HFFc6 (cell line): ENCODE data around the gene ALG12. TPM values are rescaled to one million over a fixed set of nuclear protein-coding genes. Genes with fewer than 3 reads are reported as not detected.

Experiments used
- DNase-seq: peaks from one replicate; pipeline ENCODE4 v3.0.0-alpha.2; 2018
- H3K27ac Mint-ChIP-seq: 2 replicates; pipeline ENCODE4 v1.8.0; 2020; ENCODE audit warnings: mild to moderate bottlenecking, mixed read lengths
- H3K27me3 Mint-ChIP-seq: 2 replicates; pipeline ENCODE4 v1.8.0; 2021; ENCODE audit warnings: mild to moderate bottlenecking, moderate library complexity, mixed read lengths; ENCODE audit not compliant: insufficient read depth
- H3K36me3 Mint-ChIP-seq: 2 replicates; pipeline ENCODE4 v1.8.0; 2021; ENCODE audit warnings: low read depth, mixed read lengths
- H3K4me1 Mint-ChIP-seq: 2 replicates; pipeline ENCODE4 v1.8.0; 2020; ENCODE audit warnings: low read depth, mixed read lengths
- H3K4me3 Mint-ChIP-seq: 2 replicates; pipeline ENCODE4 v1.8.0; 2020; ENCODE audit warnings: mild to moderate bottlenecking, moderate library complexity, mixed read lengths
- H3K9me3 Mint-ChIP-seq: 2 replicates; pipeline ENCODE4 v1.8.0; 2020; ENCODE audit warnings: mild to moderate bottlenecking, mixed read lengths
- CTCF ChIP-seq: fragments of 200-600 bp; sonication (generic); IDR thresholded peaks from 2 replicates; pipeline ENCODE4 v1.5.0; 2021; ENCODE audit warnings: antibody characterized with exemption, mild to moderate bottlenecking
- total RNA-seq, 6 experiments: library from RNA; stranded (reverse); fragmentation: NEBNext Ultra II Directional; extraction: Animal tissue kit (Norgen Biotek cat#: 25700); gene quantifications; 2 replicates in 1 of 6; 3 replicates in 5 of 6; pipeline ENCODE4 v1.2.3, GENCODE V29; 2021

Gene ALG12
- total RNA-seq, 6 experiments from 2014 or later = 17.2 to 25.1 (median 20.2) TPM

GRCh38 chr22:49910229-49911155, 7.7 kb downstream of the ALG12 start:
- H3K27me3 Mint-ChIP-seq = peaks cover 2% of the 10 kb centered on the region; the same call in 1 of the 2 replicates
- H3K36me3 Mint-ChIP-seq = peaks cover 11% of the 10 kb centered on the region
- no peak overlapping the region for H3K4me3 Mint-ChIP-seq

GRCh38 chr22:49909476-49910205, 8.6 kb downstream of the ALG12 start:
- Mint-ChIP-seq H3K4me1 (no peaks in the 10 kb centered on the region), H3K4me3 (no peak overlapping the region), H3K27me3 (peaks cover 6% of the 10 kb centered on the region; the same call in 1 of the 2 replicates), H3K27ac (no peak overlapping the region), H3K36me3 (peaks cover 11% of the 10 kb centered on the region), H3K9me3 (no peaks in the 10 kb centered on the region)
- no peak for DNase-seq
- TF ChIP-seq CTCF = no peak

More at GRCh38 chr22:49910229-49911155, 7.7 kb downstream of the ALG12 start:
- TF ChIP-seq CTCF = no peak
- no peak for DNase-seq
- Mint-ChIP-seq H3K4me1 (no peaks in the 10 kb centered on the region), H3K27ac (no peak overlapping the region), H3K9me3 (no peaks in the 10 kb centered on the region)

GRCh38 chr22:49907807-49908206, 10.4 kb downstream of the ALG12 start:
- no peak for TF ChIP-seq CTCF
- H3K36me3 Mint-ChIP-seq = peaks cover 11% of the 10 kb centered on the region
- H3K27ac Mint-ChIP-seq = no peak overlapping the region
- peaks cover 6% of the 10 kb centered on the region; the same call in 1 of the 2 replicates for H3K27me3 Mint-ChIP-seq
- no peaks in the 10 kb centered on the region for H3K4me1 Mint-ChIP-seq
- no peak overlapping the region for H3K4me3 Mint-ChIP-seq
- DNase-seq = no peak
- H3K9me3 Mint-ChIP-seq = no peaks in the 10 kb centered on the region

GRCh38 chr22:49906799-49907290, 11.4 kb downstream of the ALG12 start:
- no peaks in the 10 kb centered on the region for H3K9me3 Mint-ChIP-seq
- H3K4me3 Mint-ChIP-seq = no peak overlapping the region
- TF ChIP-seq CTCF = no peak
- H3K4me1 Mint-ChIP-seq = no peaks in the 10 kb centered on the region
- no peak for DNase-seq
- peaks cover 6% of the 10 kb centered on the region; the same call in 1 of the 2 replicates for H3K27me3 Mint-ChIP-seq
- H3K36me3 Mint-ChIP-seq = peaks cover 9% of the 10 kb centered on the region
- H3K27ac Mint-ChIP-seq = no peak overlapping the region

- DNase-seq = no peak
- Mint-ChIP-seq H3K9me3 (no peaks in the 10 kb centered on the region), H3K27ac (no peak overlapping the region), H3K4me1 (no peaks in the 10 kb centered on the region), H3K27me3 (peaks cover 6% of the 10 kb centered on the region; the same call in 1 of the 2 replicates), H3K36me3 (peaks cover 15% of the 10 kb centered on the region), H3K4me3 (no peak overlapping the region)
- no peak for TF ChIP-seq CTCF
These were observed 12.0 kb downstream of the ALG12 start for GRCh38 chr22:49906071-49906798.
